H4 (cell line): ENCODE data around the gene KRTAP12-4. TPM values are rescaled to one million over a fixed set of nuclear protein-coding genes. Genes with fewer than 3 reads are reported as not detected.
"Not testable (repeated sequence)": the region's sequence is repeated elsewhere in the genome, so short reads cannot be mapped to it uniquely, and the experiment has no call there.

ENCODE experiments used
- DNase-seq: peaks from one replicate; pipeline ENCODE4 v3.0.0-alpha.2; 2015; ENCODE audit warnings: low spot score
- total RNA-seq: library from RNA; depleted of rRNA; stranded (reverse); fragments of >200 nt; shearing (Covaris generic); gene quantifications from 2 replicates; pipeline ENCODE4 v1.2.3, GENCODE V29; 2014

KRTAP12-4 gene
- total RNA-seq, 1 experiment from 2014 or later: not detected

DNA sequence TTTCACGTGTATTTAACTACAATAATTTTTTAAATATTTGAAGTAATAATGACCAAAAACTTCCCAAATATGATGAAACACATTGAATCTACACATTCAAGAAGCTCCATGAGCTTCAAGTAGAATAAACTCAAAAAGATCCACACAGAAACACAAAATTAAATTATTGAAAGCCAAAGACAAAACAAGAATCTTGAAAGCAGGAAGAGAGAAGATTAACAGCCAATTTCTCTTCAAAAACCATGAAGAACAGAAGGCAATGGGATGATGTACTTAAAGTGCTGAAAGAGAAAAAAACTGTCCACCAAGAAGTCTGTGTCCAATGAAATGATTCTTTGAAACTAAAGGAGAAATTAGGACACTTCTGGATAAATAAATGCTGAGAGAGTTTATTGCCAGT lies 22.4 kb downstream of the KRTAP12-4 start:
- DNase-seq: no peak

DNA sequence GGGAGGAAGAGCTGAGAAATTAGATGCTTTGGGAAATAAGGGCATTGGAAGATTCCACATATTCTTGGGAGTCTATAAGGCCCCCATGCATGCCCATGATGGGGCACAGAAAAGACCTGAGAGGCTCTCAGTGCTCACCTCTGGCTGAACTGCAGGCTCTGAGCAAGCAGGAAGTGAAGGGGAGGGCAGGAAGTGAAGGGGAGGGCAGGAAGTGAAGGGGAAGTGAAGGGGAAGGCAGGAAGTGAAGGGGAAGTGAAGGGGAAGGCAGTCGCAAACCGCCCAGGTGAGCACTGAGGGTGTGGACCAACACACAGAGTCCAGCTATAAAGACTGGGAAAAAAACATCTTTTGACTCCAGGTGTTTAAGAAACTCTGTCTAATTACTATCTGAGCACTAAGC lies 24.0 kb downstream of the KRTAP12-4 start:
- DNase-seq: no peak

DNA sequence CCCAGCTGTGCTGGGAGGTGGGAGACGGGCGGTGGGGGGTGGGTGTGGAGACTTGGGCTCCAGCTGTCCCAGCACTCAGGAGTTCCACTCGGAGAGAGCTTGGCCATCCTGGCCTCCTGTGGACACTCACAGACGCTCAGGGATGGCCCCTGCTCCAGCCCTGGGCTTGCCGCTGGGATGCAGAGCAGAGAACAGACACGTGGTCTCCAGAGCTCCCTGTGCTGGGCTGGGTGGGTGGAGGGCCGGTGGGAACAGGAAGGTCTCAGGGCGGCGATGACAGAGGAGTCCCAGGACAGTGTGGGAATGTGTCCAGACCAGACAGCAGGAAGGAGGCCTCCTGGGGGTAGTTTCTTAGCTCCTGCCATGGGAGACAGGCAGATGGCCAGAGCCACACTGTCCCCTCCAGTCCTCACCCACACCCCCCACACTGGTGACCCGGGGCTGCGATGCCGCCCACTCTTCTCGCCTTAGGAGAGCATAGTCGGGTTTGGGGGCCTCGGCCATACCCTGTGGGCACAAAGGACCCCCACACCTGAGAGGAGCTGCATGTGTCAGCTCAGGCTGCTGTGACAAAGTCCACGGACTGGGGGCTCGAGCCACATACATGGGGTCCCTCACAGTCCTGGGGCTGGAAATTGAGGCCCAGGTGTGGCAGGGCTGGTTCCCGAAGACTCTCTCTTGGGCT lies 25.6 kb downstream of the KRTAP12-4 start:
- no peak for DNase-seq

DNA sequence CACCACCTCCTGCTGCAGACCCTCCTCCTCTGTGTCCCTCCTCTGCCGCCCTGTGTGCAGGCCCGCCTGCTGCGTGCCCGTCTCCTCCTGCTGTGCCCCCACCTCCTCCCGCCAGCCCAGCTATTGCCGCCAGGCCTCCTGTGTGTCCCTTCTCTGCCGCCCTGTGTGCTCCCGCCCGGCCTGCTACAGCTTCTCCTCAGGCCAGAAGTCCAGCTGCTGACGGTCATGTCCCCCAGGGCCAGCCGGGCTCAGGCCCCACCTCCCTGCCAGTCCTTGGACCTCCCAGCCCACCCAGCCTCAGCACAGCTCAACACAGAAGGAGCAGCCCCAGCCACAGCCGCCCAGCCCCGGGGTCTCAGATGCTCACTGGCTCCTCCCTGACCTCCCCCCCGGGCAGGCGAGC lies 26.6 kb downstream of the KRTAP12-4 start:
- DNase-seq: not testable (repeated sequence)

DNA sequence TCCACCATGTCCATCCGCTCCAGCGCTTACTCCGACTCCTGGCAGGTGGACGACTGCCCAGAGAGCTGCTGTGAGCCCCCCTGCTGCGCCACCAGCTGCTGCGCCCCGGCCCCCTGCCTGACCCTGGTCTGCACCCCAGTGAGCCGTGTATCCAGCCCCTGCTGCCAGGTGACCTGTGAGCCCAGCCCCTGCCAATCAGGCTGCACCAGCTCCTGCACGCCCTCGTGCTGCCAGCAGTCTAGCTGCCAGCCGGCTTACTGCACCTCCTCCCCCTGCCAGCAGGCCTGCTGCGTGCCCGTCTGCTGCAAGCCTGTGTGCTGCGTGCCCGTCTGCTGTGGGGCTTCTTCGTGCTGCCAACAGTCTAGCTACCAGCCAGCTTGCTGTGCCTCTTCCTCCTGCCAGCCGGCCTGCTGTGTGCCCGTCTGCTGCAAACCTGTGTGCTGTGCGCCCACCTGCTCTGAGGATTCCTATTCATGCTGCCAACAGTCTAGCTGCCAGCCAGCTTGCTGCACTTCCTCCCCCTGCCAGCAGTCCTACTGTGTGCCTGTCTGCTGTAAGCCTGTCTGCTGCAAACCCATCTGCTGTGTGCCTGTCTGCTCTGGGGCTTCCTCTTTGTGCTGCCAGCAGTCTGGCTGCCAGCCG lies 27.2 kb downstream of the KRTAP12-4 start:
- not testable (repeated sequence) for DNase-seq

DNA sequence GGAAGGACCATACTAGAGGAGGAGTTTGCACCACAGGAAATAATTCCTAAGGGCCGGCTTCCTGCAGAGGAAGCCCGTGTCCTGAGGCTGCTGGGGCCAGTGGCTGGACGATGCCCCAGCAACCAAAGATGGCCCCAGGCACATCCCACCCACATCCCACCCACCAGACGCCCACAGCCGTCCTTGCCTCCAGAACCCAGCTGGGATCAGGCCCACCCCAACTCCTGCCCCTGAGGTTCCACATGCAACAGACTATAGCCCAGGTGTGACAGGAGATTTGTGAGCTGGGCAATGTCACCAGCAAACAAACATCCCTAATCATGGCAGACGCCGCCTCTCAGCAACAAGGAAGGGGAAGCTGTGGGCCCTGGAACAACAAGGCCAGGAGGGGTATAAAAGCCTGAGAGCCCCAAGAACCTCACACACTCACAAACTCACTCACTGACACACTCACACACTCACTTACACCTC lies 27.8 kb downstream of the KRTAP12-4 start, which contains the start of gene KRTAP10-9:
Gene KRTAP10-9, plus strand, starts transcription at position 421 of the 471 bp plus-strand sequence. CDS start 79 bp downstream, outside the sequence.
- no peak for DNase-seq

DNA sequence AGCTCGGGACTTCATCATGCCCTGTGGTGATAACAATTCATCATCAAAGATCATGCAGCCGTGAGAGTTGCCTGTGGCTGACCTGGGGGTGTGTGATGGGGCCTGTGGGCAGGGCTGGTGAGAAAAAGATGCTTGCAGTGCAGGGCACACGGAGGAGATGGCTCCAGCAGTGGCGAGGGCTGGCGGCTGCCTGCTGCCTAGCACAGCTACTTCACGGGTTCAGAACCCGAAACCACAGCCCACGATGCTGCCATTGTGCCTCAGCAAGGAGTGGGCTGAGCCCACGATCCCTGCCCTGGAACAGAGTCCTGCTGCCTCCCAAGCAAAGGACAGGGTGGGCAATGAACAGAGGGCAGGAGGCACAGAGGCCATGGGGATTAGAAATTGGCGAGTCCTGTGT lies 28.2 kb downstream of the KRTAP12-4 start:
- DNase-seq: no peak

DNA sequence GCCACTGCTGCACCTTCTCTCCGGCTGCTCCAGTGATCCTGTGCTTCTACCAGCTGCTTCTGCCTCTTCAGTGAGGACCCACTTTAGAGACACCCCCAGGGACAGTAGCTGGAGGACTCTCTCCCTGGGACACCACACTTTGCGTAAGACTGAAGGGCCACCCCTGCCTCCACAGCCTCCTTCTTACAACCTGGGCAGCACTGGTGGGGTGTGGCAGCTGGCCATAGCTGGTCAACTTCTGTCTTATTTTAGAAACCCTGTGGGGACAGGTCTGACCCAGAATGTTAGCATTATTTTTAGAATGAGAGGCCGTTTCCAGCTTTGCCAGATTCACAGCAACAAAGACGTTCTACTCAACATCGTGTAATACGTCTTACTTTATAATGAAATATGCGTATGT lies 28.7 kb downstream of the KRTAP12-4 start:
- DNase-seq: no peak

DNA sequence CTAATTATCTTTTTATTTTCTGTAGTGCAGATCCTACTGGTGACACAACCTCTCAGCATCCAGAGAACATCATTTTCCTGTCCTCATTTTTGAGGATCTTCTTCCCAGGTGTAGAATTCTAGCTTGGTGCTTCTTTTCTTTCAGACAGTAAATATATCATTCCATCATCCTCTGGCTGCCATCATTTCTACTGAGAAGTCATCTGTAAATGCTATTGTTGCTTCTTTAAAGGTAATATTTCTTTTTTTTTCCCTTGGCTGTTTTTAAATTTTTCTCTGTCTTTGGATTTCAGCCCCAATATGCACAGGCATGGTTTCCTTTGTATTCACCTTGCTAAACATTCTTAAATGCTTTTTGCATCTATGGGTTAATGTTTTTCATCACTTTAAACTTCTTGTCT lies 30.9 kb downstream of the KRTAP12-4 start:
- no peak for DNase-seq

DNA sequence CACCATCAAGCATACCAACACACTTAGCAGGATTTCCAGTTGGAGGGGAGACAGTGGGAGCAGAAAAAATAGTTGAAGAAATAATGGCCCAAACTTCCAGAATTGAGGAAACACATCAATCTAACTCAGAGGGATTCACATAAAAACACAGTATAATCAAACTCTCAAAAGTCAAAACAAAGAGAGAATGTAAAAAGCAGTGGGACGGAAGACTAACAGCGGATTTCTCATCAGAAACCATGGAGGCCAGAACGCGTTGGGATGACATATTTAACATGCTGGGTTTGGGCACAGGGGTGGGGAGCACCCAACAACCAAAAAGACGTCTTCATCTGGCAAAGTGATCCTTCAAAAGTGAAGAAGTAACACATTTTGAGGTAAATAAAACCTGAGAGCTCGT lies 34.6 kb downstream of the KRTAP12-4 start:
- no peak for DNase-seq

DNA sequence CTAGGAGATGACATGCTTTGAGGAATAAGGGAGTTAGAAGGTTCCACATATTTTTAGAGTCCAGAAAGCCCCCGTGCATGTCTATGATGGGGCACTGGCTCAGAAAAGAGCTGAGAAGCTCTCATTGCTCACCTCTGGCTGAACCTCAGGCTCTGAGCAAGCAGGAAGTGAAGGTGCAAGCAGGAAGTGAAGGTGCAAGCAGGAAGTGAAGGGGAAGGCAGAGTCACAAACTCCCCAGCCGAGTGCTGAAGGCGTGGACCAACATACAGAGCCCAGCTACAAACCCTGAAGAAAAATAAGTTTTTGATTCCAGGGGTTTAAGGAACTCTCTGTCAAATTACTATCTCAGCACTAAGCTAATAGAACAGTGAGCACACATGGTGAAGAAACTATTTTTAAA lies 35.5 kb downstream of the KRTAP12-4 start:
- DNase-seq: no peak

DNA sequence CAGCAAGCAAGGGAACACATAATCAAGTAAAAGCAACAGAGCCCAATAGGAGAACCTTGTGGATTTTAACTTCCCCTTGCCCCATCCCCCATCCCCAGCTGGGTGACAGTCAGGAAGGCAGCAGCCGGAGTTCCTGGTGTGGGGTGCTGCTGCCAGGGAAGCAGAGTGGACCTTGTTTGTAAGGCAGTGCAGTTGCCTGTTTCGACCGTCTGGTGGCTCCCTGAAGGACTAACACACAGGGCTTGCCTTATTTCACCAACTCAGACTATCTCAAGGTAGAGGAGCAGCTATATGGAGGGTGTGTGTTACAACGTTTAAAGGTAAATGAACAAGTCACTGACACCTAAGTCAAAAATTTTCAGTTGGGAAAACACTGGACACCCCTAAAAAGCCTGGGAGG lies 36.0 kb downstream of the KRTAP12-4 start:
- no peak for DNase-seq

DNA sequence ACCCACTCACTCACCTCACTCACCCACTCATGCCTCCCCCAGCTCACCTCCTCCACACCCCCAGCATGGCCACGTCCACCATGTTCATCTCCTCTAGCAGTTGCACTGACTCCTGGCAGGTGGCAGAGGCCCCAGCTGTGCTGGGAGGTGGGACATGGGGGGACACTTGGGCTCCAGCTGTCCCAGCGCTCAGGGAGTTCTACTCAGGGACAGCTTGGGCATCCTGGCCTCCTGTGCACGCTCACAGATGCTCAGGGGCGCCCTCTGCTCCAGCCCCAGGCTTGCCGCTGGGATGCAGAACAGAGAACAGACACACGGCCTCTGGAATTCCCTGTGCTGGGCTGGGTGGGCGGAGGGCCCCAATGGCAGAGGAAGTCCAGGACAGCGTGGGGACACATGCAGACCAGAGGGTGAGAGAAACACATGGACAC lies 37.4 kb downstream of the KRTAP12-4 start:
- DNase-seq: no peak

DNA sequence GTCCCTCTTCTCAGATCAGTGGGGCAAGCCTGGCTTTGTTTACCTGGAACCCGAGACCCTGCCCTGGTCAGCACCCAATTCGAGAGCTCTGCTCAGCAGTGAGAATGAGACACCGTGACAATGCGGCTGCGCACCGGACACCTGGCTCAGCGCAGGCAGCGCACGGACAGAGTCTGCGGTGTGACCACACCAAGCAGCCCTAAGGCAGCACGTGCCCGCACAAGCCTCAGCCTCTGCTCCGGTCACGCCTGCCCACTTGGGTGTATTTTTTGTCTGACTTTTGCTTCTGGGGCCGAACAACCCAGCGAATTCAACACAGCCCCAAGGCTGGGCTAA lies 37.9 kb downstream of the KRTAP12-4 start:
- DNase-seq: no peak

DNA sequence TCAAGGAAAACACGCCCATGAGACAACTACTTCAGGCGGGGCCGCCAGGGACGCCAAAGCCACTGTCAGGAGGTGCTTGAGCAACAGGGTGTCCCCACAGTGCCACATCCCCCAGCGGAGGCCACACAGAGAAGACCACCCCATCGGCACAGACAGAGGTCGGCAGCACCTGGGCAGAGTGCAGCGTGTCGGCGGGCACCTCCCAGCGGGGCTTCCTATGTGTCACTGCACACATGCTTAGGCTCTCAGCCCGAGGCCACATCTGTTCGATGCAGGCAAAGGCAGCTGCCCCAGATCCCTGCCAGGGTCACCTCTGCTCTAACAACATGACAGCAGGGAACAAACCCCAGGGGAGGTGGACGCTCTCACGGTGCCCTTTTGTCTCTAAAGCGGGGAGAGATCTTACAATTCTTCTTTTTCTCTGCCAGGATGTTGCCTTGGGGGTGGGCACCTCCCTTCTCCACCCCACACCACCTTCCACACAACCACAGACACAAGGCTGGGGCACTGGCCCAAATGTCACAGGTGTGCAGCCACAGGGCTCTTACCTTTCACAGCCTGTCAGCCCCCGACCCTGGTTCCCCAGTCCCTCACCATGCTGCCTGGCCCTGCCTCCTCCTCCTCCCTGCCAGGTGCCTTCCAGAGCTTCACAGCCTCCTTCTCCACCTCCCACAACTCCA lies 38.4 kb downstream of the KRTAP12-4 start:
- no peak for DNase-seq

DNA sequence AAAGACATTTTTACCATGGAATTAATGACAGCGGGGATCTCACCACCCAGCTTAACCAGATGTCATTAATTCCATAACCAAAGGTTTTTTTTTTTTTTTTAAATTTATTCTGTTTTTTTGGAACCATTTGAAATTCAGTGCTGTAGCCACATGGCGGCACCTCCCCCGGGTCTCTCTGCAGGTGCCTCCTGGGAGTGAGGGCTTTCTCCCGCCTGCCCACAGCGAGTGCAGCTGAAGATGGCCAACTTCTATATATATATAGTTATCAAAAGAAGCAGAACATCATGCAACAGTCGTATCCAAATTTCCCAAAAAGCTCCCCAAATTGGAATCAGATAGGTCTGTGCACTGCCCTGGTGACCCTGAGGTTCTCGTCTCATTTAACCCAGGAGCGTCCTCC lies 39.0 kb downstream of the KRTAP12-4 start:
- no peak for DNase-seq

DNA sequence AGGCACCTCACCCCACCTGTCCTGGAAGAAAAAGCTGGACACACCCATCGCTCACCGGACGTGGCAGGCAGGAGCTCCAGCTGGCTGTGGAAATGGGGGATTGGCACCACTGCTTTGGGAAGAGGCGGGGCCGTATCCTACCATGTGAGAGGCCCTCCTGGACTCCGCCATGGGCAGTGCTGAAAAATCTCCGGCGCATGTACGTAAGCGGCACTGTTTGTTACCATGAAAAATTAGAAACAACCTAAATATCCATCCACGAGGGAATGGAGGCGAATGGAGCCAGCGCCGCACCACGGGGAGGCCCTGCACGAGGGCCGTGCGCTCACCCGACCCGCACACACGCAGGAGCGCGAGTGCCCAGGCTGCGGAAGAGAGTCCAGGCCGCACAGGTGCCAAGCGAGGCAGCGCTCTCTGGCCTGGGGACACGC lies 39.5 kb downstream of the KRTAP12-4 start:
- DNase-seq: no peak

DNA sequence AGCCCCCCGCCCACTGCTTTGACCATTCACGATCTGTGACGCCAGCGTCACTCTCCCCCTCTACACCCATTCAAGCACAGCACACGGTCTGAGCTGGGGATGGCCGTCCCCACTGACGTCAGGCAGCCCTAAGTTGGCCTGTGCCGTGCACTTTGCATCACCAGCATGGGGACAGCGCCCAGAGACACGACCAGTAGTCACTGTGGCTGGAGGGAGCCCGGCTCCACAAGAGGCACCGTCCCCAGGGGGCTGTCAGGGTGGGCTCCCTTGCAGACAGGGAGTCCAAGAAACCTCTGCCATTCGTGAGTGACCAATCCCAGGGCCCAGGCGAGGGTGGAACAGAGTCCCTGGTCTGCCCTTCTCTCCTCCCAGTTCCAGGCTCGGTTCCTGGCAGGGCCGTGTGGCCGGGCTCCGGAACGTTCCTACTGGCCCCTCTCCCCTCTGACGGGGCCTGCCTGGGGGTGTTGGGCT lies 40.3 kb downstream of the KRTAP12-4 start:
- DNase-seq: no peak

DNA sequence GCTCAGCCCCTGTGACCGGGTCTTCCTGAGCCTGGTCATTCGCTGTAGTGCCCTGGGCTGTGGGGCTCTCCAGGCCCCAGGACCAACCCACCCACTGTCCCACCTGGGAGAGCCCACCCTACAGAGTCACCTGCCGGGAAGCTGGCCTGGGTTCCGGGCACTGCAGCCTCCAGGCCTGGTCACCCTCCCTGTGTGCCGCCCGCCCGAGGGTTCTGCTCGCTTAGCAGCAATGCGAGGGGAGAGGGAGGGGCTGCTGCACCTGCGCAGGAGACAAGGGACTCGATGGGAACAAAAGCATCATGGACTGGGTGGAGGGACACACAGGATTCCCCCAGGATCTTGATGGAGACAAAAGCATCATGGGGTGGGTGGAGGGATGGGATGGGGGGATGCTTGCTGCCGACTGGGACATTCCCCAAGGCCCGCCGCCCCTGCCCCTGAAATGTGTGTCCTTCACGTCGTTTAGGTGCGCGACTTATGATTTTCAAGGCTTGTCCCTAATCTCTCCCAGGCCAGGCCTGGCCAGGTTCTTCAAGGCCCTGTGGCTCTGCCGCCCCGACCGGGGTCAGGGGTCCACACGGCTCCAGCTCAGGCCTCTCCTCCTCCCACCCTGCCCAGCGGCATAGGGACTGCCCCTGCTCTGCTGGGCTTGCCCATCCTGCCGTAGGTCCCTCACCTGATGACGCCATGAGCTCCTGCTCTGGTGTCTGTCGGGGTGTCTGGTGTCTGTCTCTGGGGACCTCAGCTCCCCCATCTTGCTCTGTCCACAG lies 40.9 kb downstream of the KRTAP12-4 start:
- DNase-seq: no peak

DNA sequence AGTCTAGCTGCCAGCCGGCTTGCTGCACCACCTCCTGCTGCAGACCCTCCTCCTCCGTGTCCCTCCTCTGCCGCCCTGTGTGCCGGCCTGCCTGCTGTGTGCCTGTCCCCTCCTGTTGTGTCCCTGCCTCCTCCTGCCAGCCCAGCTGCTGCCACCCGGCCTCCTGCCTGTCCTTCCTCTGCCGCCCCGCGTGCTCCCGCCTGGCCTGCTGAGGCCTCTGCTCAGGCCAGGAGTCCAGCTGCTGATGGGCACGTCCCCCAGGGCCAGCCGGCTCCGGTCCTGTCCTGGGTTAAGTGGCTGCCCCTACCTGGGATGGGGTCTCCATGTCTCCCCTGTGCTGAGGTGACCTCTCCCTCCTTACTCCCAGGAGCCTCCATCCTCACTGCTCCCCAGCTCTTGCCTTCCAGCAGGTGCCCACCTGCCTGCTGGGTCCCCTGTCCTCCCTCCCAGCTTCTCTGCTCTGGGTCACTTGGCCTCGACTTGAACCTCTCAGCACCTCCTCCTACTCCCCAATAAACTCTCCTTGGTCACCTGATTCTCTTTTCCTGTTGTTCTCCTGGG lies 41.7 kb downstream of the KRTAP12-4 start:
- DNase-seq: no peak

DNA sequence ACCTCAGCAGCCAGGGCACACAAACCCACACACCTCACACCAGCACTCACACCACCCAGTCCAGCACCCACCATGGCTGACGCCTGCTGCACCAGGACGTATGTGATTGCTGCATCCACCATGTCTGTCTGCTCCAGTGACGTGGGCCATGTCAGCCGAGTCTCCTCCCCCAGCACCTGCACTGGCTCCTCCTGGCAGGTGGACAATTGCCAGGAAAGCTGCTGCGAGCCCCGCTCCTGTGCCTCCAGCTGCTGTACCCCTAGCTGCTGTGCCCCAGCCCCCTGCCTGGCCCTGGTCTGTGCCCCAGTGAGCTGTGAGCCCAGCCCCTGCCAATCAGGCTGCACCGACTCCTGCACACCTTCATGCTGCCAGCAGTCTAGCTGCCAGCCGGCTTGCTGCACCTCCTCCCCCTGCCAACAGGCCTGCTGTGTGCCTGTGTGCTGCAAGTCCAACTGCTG lies 42.4 kb downstream of the KRTAP12-4 start, which contains the start of gene KRTAP10-8:
Gene KRTAP10-8, plus strand, starts transcription at position 51 of the 458 bp plus-strand sequence. Its CDS starts 22 bp downstream, at position 73.
- DNase-seq: no peak
